Stimulated activated CD4-positive, alpha-beta T cell treated with anti-CD3 and anti-CD28 coated beads, Interleukin-4, amount 100 ng/mL, for 1 hour (primary cell): ENCODE results near the gene TSLP.
A peak's percentile ranks its signal among the peaks of the same experiment; 100 is the strongest.

Experiments used
- DNase-seq: peaks from one replicate; pipeline ENCODE4 v3.0.0-alpha.2; 2020

TSLP gene

DNA sequence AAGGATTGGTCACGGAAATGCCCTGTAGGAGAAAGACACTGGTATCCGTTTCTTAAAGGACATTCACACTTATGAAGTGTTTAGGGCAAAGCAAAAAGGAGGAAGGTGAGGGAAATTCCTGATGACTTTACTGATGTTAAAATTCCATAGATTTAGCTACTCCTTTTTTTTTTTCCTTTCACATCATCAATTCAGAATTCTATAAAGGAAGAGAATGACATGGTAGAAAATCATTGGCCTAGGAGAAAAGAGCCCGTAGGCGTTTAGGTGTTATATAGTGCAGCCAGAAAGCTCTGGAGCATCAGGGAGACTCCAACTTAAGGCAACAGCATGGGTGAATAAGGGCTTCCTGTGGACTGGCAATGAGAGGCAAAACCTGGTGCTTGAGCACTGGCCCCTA lies at the start of gene TSLP:
Gene TSLP, plus strand, starts transcription at position 301 of the 400 bp plus-strand sequence. CDS start 178 bp downstream, outside the sequence.
- no peak for DNase-seq

GRCh38 chr5:111022301-111022700 lies 49.2 kb upstream of the TSLP start:
- no peak for DNase-seq

DNA sequence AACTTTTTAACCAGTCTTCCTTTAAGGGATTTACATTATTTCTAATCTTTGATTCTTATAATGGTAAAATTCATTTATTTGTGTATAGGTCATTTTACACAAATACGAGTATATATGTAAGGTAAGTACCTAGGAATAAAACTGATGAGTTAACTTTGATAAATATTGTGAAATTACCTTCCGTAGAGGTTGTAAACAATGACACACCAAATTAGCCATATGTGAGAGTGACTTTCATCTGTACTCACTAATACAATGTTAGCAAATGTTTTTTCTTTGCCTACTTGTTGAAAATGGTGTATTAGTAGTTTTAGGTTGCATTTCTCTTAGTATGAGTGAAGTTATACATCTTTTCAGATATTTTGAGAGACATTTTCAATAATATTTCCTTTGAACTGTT lies 42.6 kb upstream of the TSLP start:
- no peak for DNase-seq

- DNase-seq = no peak
Measured at GRCh38 chr5:111043712-111044506, 27.6 kb upstream of the TSLP start.

GRCh38 chr5:111058064-111058463 lies 13.4 kb upstream of the TSLP start:
- no peak for DNase-seq

DNA sequence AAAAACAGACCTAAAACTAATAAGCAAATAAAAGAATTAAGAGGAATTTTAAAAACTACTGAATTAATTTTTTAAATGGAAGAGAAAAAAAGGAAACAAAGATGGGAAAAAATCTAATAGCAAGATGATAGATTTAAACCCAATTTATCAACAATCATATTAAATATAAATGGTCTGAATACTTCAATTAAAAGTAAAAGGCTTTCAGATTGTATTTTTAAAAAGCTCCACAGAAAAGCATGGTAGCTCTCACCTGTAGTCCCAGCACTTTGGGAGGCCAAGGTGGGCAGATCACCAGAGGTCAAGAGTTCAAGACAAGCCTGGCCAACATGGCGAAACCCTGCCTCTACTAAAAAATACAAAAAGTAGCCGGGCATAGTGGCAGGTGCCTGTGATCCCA lies 11.3 kb upstream of the TSLP start:
- no peak for DNase-seq

DNA sequence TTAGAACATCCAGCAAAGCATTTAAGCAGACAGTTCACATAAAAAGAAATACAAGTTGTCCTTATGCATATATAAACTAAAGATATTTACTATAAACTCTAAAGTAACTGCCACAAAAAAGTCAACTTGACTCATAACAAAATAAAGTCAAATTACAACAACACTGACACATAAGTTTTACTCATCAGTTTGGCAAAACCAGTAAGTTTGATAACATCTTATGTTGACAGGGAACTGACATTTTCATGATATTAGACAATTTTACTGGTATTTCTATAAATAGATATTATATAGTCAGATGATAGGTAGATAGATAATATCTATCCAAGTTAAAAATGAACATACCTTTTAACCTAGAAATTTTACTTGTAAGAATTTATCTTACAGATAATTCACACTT lies 9.9 kb upstream of the TSLP start:
- DNase-seq = no peak

- no peak for DNase-seq
Measured at GRCh38 chr5:111063709-111064322, 7.7 kb upstream of the TSLP start.

GRCh38 chr5:111066261-111066938 lies 5.1 kb upstream of the TSLP start:
- DNase-seq = no peak

GRCh38 chr5:111068213-111068612 lies 3.3 kb upstream of the TSLP start:
- no peak for DNase-seq

GRCh38 chr5:111069839-111070238 lies 1.7 kb upstream of the TSLP start:
- no peak for DNase-seq

DNA sequence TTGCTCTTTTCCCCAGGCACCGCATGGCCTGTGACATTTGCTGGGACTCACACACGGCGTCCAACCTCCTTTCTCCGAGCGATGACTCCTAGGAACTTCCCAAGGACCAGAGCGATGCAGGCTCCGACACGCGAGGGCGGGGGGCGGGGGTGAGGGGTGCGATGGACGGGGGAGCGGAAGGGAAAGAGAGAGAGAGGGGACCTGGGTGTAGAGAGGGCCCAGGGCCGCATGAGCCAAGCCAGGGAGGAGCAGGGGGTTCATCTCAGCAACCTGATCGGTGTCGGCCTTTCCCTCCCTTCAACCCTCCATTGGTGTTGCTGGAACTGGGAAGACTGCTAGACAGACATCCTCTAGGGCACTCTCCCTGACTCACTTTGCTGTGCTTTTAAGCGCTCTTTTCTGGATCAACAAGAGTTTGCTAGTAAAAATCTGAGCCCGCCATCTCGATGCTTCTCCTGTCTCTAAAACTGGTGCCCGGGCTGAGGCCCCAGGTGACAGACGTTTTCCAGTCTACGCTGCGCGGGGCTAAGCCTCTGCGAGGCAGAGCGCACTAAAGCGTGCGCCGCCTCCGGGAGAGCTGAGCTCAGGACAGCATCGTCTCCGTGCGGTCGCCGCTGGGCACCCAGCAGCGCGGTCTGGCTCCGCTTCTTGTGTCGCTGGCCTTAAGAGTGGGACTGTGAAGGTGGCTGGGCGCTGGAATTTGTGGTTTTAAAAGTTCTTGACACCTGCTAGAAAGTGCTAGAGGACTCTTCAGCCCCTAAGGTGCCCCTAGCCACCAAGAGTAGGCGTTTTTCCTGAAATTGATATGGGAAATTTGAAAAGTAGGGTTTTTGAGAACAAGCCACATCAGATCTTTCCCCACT lies 1.0 kb upstream of the TSLP start:
- DNase-seq = peak; percentile 35

DNA sequence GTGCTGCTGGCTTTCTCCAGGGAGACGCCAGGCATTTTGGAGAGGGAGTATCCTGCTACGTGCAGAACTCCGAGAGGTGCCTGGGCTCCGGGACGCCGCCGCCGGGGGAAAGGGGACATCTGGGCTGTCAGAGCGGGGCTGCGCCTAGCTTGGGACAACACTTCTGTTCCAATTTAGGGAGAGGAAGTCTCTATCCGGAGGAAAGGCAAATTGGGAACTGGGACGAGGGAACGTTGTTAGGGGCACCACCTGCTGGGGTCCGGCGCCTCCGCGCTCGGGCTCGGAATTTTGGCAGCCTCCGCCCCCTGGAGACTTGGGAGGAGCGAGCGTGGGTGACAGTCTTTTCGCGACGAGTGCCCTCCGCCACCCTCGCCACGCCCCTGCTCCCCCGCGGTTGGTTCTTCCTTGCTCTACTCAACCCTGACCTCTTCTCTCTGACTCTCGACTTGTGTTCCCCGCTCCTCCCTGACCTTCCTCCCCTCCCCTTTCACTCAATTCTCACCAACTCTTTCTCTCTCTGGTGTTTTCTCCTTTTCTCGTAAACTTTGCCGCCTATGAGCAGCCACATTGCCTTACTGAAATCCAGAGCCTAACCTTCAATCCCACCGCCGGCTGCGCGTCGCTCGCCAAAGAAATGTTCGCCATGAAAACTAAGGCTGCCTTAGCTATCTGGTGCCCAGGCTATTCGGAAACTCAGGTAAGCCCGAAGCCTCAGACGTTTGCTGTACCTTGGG lies 1.6 kb downstream of the TSLP start:
- DNase-seq = peak; percentile 66

GRCh38 chr5:111074244-111074643 lies 2.7 kb downstream of the TSLP start:
- no peak for DNase-seq

DNA sequence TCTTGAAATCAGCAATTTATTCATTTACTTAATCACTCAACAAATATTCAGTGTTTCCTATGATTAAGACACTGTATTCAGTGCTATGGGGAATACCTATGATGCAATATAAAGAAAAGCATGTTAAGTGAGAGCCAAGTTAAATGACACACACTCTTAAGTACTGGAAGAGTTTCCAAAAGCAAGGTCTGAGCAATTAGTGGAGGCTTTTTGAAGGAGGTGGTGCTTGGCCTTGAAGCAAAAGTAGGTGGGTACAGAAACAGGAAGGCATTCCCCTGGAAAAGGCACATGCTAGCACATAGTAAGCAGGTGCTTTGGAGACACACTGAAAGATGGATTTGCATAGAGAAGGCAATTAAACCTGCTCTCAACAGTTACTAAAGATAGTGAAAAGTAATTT lies 4.0 kb downstream of the TSLP start:
- no peak for DNase-seq

DNA sequence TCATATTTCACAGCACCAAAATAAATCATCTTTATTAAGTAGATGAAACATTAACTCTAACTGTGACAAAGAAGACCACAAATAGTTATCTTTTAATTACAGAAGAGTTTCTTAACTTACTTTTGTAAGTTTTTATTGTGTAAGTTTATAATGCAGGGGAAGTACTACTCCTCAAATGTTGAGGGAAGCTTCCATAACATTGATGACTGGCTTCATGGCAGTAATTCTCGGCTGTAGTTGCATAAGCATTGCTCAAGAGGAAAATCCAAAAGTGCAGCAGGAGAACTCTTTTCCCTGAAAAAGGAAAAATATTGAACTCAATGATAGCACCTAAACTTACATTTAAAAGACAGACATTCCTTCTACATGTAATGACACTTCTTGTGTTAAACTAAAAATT lies 4.6 kb downstream of the TSLP start:
- DNase-seq = no peak

- DNase-seq = no peak
Measured at GRCh38 chr5:111077678-111078077, 6.2 kb downstream of the TSLP start.

- no peak for DNase-seq
Measured at GRCh38 chr5:111079846-111080245, 8.3 kb downstream of the TSLP start.

DNA sequence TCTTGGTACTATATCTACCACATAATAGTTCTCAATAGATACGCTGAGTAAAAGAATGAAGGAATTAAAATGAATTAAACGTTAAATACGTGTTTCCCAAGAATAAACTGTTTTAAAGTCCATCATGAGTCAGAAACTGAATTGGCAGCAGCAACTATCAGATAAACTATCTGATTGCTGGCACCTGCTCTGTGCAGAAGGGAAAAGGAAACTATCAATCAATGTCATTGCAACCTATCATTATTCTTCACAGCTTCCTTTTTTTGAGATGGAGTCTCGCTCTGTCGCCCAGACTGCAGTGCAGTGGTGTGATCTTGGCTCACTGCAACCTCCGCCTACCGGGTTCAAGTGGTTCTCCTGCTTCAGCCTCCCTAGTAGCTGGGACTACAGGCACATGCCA lies 11.8 kb downstream of the TSLP start:
- no peak for DNase-seq

GRCh38 chr5:111092062-111092853 lies 20.7 kb downstream of the TSLP start, which contains the start of gene WDR36:
WDR36 (plus strand) TSS chr5:111092348; CDS start chr5:111092457, 109 bp downstream.
- DNase-seq = peak; percentile 85

- no peak for DNase-seq
Measured at GRCh38 chr5:111095982-111096381, 24.5 kb downstream of the TSLP start.
